ENCODE results near the gene GNG13.
"Not testable (repeated sequence)": the region's sequence is repeated elsewhere in the genome, so short reads cannot be mapped to it uniquely, and the experiment has no call there.

The GNG13 gene

DNA sequence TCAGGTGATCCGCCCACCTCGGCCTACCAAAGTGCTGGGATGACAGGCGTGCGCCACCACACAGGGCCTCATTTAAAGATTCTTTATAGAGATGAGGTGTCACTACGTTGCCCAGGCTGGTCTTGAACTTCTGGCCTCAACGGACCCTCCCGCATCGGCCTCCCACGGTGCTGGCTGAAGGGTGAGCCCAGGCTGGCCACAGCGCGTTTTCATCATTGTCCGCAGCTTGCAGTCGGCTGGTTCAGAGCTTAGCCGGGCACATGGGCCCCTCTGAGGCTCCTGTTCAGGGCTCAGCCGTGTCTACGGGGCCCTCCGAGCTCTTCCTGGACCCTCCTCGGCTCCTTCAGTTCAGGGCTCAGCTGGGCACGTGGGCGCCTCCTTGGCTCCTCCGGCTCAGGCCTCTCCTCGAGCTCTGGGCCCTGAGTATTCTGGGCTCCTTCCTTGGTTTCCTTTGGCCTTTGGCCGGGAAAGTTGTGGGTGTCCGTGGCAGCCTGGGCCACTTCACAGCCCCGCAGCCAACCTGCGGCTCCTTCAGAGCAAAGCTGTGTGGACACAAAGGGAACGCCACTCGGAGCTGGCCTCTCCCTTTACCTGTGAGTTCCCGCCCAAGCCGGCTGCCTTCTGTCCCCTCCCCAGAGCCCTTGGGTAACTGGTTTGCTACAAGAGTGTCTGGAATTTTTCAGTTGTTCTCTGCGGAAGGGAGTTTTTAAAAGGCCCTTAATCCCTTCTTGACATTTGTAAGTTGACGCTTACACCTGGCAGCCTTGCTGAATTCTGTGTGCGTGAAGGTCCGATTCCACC, 41.2 kb downstream of the GNG13 start:
- DNase-seq, result no peak

DNA sequence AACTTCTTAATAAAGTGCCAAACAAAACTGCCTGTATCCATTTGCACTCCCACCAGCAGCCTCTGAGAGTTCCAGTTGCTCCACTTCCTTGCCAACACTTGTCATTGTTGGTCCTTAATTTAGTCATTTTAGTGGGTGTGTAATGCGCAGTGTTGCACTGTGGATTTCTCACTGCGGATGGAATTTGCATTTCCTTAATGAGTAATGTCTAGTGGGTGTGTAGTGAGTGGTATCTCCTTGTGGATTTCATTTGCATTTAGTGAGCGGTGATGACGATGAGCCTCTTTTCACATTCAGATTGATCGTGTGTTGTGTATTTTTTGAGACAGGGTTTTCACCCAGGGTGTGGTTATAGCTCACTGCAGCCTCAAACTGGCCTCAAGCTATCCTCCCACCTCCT, 44.1 kb downstream of the GNG13 start:
- no peak for DNase-seq

DNA sequence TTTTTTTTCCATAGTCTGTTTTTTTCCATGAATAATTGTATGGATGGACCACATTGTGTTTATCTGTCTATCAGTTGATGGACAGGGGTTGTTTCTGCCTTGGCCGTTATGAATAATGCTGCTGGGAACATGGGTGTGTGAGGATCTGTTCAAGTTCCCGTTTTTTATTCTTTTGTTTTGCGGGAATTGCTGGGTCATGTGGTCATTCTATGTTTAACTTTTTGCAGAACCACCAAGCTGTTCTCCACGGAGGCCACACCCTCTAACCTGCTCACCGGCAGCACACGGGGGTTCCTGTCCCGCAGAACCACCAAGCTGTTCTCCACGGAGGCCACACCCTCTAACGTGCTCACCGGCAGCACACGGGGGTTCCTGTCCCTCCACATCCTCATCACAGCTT, 45.9 kb downstream of the GNG13 start:
- no peak for DNase-seq

DNA sequence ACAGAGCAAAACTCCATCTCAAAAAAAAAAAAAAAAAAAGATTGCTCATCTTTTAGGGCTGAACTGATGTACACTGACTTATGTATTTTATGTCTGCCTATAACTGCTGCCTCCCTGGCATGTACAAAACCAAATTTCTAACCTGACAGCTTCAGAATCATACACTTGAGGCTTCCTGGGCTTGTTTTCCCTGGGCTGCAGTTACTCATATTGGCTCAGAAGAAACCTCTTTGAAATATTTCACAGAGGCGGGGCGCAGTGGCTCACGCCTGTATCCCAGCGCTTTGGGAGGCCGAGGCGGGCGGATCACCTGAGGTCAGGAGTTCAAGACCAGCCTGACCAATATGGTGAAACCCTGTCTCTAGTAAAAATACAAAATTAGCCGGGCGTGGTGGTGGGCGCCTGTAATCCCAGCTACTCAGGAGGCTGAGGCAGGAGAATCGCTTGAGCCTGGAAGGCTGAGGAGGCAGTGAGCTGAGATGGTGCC, 46.4 kb downstream of the GNG13 start:
- not testable (repeated sequence) for DNase-seq

DNA sequence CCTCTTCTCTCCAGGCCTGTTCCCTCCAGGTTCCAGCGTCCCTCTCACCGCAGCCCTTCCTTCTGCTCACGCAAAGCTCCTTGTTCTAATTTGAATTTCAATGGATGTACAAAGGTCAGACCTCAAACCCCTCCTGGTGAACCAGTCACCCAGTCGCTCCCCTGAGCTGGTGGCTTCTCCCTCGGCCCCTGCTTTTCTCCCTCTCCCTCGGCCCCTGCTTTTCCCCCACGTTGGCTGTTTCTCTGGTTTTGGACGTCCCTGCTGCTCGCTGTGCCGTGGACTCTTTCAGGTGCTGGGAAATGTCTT, 48.6 kb downstream of the GNG13 start:
- DNase-seq, result no peak

DNA sequence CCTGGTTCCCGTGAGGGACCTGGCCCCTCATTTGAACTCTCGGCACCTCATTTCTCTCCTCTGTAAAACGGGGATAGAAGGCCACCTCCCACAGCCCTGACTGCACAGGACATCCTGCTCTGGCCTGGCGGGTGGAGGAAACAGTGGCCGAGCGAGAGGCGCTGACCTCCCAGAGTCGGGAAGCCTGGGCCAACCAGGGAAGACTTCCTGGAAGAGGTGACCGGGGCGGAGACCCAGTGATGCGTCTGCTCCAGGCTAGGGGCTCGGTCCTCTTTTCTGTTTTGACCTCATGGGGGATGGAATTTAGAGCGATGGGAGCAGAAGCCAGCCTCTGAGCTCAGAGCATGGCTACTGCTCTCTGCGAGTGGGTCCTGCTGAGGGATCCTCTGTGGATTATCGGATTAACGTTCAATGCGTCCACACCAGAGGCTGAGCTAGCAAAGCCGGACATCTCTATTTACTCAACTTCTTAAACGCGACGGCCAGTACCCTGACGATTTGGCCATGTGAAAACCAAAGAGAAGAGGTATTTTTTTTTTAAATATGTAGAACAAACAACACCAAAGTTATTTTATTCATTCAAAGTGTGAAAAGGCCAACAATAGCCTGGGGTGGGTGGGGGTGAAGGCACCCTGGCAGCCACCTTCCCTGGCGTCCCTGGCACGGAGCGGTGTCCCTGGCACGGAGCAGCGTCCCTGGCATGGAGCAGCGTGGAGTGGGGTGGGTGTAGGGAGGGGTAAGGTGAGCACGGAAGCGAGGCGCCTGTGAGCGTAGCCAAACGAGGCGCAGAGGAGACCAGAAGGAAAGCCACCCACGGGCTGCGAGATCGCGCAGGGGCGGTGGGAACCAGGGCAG, 49.2 kb downstream of the GNG13 start:
- DNase-seq, result no peak

DNA sequence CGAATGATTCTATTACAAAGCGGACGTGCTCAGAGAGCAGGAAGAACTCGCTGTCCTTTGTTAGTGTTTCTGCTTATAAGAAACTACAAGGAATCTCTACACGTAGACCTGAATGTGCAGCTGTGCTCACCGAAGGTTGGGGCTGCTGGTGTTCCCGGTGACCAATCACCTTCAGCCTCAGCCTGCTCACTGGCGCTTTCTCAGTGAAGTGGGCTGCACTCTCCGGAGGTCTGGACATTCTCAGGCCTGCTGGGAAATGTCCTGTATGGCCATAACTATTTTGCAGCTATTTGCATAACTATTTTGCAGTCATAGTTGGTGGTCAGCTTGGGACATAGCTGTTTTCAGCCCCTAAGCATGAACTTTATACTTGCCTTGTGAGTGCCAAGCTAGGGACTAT, 50.0 kb downstream of the GNG13 start:
- DNase-seq, result no peak

DNA sequence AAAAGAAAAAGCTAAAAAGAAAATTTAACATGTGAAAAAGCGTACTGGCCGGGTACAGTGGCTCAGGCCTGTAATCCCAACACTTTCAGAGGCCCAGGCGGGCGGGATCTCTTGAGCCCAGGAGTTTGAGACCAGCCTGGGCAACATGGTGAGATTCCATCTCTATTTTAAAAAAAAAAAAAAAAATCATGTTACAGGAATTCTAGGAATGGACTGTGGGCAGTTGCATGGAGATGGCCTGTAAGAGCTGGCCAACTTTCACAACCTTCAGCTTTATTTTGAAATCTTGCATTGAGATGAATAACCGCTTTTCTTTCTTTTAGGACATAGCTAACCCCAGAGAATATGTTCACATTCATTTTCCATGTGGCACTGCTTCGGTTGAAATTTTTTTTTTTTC, 51.5 kb downstream of the GNG13 start:
- DNase-seq, result no peak

Data from NCI-H1105 (cell line).